HL-60 (cell line): ENCODE data around the gene G3BP2.

Experiments used
- DNase-seq, 2 experiments: peaks; one replicate each; pipeline ENCODE4 v3.0.0-alpha.2; 2010 to 2020; ENCODE audit warnings: low read depth in 1 of 2, low spot score in 1 of 2
- H3K27ac ChIP-seq: fragments of 250-450 bp; sonication (Bioruptor Pico); replicated peaks from 2 replicates; pipeline ENCODE4 v1.5.1; 2020; ENCODE audit warnings: mild to moderate bottlenecking, moderate library complexity
- H3K27me3 ChIP-seq: fragments of 250-450 bp; sonication (Bioruptor Pico); 2 replicates; pipeline ENCODE4 v1.5.1; 2021; ENCODE audit warnings: mild to moderate bottlenecking, moderate library complexity; ENCODE audit not compliant: insufficient read depth, poor library complexity, severe bottlenecking
- H3K4me3 ChIP-seq: replicated peaks from 2 replicates; pipeline ENCODE4 v1.5.1; 2011; ENCODE audit warnings: mild to moderate bottlenecking, control low read depth, low read length; ENCODE audit not compliant: insufficient read depth
- GABPA ChIP-seq: IDR thresholded peaks from 2 replicates; pipeline ENCODE4 v1.6.1; 2012; ENCODE audit warnings: low read depth
- POLR2AphosphoS5 ChIP-seq: IDR thresholded peaks from 2 replicates; pipeline ENCODE4 v1.6.1; 2012; ENCODE audit warnings: low read depth
- SPI1 ChIP-seq: IDR thresholded peaks from 2 replicates; pipeline ENCODE4 v1.6.1; 2012; ENCODE audit warnings: low read depth, mild to moderate bottlenecking, borderline replicate concordance
- TF ChIP-seq, protein P1 (sequence below): IDR thresholded peaks from 2 replicates; pipeline ENCODE4 v1.6.1; 2012; ENCODE audit warnings: low read depth; ENCODE audit not compliant: insufficient replicate concordance
- TF ChIP-seq, protein P2 (sequence below): IDR thresholded peaks from one replicate; pipeline ENCODE4 v1.5.1; 2011; ENCODE audit warnings: low read length, control low read depth, inconsistent platforms; ENCODE audit not compliant: insufficient read depth

Gene G3BP2

DNA sequence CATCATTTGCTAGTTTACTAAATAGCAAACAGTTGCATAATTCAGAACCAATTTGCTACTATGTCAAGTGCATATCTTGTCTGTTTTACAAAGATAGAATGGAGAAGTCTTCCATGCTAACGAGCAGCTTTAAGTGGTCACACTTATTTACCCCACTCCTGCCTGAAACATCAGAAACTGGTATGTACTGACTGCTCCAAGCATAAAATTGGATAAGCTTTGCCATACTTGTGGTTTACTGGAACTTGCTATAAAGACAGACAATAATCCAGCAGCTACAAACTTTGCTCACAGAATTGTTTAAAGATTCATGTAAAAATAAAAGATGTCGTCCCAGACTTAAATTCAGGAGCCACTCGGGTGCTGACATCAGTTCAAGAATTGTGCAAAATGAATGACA lies 29.6 kb downstream of the G3BP2 start:
- Histone ChIP-seq H3K4me3 (no peak overlapping the region), H3K27ac (peak overlapping the region; percentile 10; the same call in 1 of the 2 replicates)
- TF ChIP-seq SPI1 (no peak), POLR2AphosphoS5 (no peak), GABPA (no peak)
- TF ChIP-seq, protein P1, sequence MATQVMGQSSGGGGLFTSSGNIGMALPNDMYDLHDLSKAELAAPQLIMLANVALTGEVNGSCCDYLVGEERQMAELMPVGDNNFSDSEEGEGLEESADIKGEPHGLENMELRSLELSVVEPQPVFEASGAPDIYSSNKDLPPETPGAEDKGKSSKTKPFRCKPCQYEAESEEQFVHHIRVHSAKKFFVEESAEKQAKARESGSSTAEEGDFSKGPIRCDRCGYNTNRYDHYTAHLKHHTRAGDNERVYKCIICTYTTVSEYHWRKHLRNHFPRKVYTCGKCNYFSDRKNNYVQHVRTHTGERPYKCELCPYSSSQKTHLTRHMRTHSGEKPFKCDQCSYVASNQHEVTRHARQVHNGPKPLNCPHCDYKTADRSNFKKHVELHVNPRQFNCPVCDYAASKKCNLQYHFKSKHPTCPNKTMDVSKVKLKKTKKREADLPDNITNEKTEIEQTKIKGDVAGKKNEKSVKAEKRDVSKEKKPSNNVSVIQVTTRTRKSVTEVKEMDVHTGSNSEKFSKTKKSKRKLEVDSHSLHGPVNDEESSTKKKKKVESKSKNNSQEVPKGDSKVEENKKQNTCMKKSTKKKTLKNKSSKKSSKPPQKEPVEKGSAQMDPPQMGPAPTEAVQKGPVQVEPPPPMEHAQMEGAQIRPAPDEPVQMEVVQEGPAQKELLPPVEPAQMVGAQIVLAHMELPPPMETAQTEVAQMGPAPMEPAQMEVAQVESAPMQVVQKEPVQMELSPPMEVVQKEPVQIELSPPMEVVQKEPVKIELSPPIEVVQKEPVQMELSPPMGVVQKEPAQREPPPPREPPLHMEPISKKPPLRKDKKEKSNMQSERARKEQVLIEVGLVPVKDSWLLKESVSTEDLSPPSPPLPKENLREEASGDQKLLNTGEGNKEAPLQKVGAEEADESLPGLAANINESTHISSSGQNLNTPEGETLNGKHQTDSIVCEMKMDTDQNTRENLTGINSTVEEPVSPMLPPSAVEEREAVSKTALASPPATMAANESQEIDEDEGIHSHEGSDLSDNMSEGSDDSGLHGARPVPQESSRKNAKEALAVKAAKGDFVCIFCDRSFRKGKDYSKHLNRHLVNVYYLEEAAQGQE: no peak
- TF ChIP-seq, protein P2, sequence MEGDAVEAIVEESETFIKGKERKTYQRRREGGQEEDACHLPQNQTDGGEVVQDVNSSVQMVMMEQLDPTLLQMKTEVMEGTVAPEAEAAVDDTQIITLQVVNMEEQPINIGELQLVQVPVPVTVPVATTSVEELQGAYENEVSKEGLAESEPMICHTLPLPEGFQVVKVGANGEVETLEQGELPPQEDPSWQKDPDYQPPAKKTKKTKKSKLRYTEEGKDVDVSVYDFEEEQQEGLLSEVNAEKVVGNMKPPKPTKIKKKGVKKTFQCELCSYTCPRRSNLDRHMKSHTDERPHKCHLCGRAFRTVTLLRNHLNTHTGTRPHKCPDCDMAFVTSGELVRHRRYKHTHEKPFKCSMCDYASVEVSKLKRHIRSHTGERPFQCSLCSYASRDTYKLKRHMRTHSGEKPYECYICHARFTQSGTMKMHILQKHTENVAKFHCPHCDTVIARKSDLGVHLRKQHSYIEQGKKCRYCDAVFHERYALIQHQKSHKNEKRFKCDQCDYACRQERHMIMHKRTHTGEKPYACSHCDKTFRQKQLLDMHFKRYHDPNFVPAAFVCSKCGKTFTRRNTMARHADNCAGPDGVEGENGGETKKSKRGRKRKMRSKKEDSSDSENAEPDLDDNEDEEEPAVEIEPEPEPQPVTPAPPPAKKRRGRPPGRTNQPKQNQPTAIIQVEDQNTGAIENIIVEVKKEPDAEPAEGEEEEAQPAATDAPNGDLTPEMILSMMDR: no peak

DNA sequence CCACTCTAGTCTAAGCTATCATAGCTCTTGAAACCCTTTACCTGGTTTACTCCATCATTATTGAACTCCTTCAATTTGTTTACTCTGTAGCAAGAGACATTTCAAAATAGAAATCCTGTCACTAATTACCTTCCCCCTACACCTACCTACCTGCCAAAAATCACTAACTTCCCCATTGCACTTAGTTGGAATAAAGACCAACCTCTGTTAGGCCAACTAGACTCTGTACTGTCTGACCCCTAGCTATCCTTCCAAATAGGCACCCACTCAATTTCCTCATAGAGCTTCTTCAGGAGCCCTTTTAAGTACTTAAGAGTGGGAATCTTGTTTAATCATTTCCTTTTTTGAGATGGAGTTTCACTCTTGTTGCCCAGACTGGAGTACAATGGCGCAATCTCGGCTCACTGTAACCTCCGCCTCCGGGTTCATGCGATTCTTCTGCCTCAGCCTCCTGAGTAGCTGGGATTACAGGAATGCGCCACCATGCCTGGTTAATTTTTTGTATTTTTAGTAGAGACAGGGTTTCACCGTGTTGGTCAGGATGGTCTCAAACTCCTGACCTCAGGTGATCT lies 34.0 kb downstream of the G3BP2 start:
- DNase-seq: no peak
- H3K4me3 ChIP-seq: no peak overlapping the region
- TF ChIP-seq POLR2AphosphoS5 (no peak), SPI1 (no peak), GABPA (no peak)
- TF ChIP-seq, protein P2: no peak
- TF ChIP-seq, protein P1: no peak
- H3K27ac ChIP-seq: no peak overlapping the region
- no peaks in the 10 kb centered on the region for H3K27me3 ChIP-seq

More for the DNA sequence above, 29.6 kb downstream of the G3BP2 start:
- no peak for DNase-seq
- no peaks in the 10 kb centered on the region for H3K27me3 ChIP-seq

DNA sequence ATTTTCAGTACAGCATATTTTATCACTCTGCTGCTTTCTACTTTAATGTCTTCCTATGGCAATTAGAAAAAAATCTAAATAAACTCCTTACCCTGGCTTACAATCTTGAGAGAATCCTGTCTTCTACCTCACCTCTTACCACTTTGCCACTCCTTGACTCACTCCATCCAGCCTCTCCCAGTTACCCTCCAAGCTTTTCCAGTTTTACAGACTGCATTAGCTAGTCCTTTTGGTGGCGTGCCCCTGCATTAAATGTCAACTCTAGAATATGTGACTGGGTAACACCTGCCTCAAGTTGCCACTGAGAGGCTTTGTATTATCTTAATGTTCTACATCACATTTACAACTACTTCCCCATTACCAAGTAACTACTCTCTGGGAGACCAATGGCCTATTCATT lies 35.4 kb downstream of the G3BP2 start:
- no peak overlapping the region for H3K4me3 ChIP-seq
- DNase-seq: no peak
- TF ChIP-seq GABPA: no peak
- TF ChIP-seq POLR2AphosphoS5: no peak
- TF ChIP-seq, protein P2: no peak
- no peak for TF ChIP-seq SPI1
- TF ChIP-seq, protein P1: no peak
- no peak overlapping the region for H3K27ac ChIP-seq
- H3K27me3 ChIP-seq: no peaks in the 10 kb centered on the region
